Ishikawa (cell line): Measurements from ENCODE around the gene FAT2.
A peak's percentile ranks its signal among the peaks of the same experiment; 100 is the strongest.

Experiments used
- CEBPB ChIP-seq: IDR thresholded peaks from 2 replicates; pipeline ENCODE4 v1.6.1; 2012
- CREB1 ChIP-seq: IDR thresholded peaks from 2 replicates; pipeline ENCODE4 v1.6.1; 2012; ENCODE audit warnings: low read depth
- EGR1 ChIP-seq: IDR thresholded peaks from 2 replicates; pipeline ENCODE4 v1.6.1; 2012
- EP300 ChIP-seq: IDR thresholded peaks from 2 replicates; pipeline ENCODE4 v1.6.1; 2012; ENCODE audit warnings: borderline replicate concordance
- FOXM1 ChIP-seq: IDR thresholded peaks from 2 replicates; pipeline ENCODE4 v1.6.1; 2012; ENCODE audit warnings: low read depth, borderline replicate concordance
- NFIC ChIP-seq: IDR thresholded peaks from 2 replicates; pipeline ENCODE4 v1.6.1; 2012
- RAD21 ChIP-seq: IDR thresholded peaks from 2 replicates; pipeline ENCODE4 v1.6.1; 2012; ENCODE audit warnings: low read depth
- TAF1 ChIP-seq: IDR thresholded peaks from 2 replicates; pipeline ENCODE4 v1.6.1; 2012; ENCODE audit warnings: low read depth, mild to moderate bottlenecking
- TCF12 ChIP-seq: IDR thresholded peaks from 2 replicates; pipeline ENCODE4 v1.6.1; 2012; ENCODE audit warnings: low read depth
- TEAD4 ChIP-seq: IDR thresholded peaks from 2 replicates; pipeline ENCODE4 v1.6.1; 2012
- YY1 ChIP-seq: IDR thresholded peaks from 2 replicates; pipeline ENCODE4 v1.6.1; 2012; ENCODE audit warnings: low read depth
- ZBTB7A ChIP-seq: IDR thresholded peaks from 2 replicates; pipeline ENCODE4 v1.6.1; 2012; ENCODE audit warnings: low read depth
- TF ChIP-seq, protein P1 (sequence below): IDR thresholded peaks from 2 replicates; pipeline ENCODE4 v1.6.1; 2012
- TF ChIP-seq, protein P2 (sequence below): IDR thresholded peaks from 2 replicates; pipeline ENCODE4 v1.6.1; 2012; ENCODE audit warnings: low read depth, mild to moderate bottlenecking
- TF ChIP-seq, protein P3 (sequence below): IDR thresholded peaks from 2 replicates; pipeline ENCODE4 v1.6.1; 2012

The FAT2 gene

DNA sequence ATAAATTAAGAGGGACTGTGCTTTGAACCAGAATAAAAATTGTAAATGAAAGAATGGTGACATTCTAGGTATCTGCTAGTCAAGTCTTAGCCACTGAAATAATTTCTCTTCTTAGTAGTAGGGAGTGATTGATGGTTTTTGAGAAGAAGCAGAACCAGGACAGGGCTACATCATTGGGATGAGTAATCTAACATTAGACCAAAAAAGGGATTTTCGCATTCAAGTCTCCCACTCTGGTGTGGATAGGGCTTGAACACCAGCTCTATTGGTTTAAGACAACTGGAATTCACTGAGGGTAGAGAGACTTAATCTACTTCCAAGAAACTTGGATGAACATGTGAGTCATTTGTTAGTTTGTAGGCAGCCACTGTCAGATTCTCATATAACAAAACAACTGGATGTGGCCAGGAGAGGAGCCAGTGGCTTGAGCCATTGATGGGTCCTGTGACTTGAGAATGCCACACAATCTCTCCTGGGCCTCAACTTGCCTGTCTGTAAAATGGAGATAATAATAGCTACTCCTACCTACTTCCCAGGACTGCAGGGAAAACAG, 16.6 kb downstream of the FAT2 start:
- TF ChIP-seq NFIC = no peak
- TF ChIP-seq, protein P1, sequence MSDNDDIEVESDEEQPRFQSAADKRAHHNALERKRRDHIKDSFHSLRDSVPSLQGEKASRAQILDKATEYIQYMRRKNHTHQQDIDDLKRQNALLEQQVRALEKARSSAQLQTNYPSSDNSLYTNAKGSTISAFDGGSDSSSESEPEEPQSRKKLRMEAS = no peak
- no peak for TF ChIP-seq TCF12
- no peak for TF ChIP-seq FOXM1
- TF ChIP-seq ZBTB7A = no peak
- TF ChIP-seq, protein P2, sequence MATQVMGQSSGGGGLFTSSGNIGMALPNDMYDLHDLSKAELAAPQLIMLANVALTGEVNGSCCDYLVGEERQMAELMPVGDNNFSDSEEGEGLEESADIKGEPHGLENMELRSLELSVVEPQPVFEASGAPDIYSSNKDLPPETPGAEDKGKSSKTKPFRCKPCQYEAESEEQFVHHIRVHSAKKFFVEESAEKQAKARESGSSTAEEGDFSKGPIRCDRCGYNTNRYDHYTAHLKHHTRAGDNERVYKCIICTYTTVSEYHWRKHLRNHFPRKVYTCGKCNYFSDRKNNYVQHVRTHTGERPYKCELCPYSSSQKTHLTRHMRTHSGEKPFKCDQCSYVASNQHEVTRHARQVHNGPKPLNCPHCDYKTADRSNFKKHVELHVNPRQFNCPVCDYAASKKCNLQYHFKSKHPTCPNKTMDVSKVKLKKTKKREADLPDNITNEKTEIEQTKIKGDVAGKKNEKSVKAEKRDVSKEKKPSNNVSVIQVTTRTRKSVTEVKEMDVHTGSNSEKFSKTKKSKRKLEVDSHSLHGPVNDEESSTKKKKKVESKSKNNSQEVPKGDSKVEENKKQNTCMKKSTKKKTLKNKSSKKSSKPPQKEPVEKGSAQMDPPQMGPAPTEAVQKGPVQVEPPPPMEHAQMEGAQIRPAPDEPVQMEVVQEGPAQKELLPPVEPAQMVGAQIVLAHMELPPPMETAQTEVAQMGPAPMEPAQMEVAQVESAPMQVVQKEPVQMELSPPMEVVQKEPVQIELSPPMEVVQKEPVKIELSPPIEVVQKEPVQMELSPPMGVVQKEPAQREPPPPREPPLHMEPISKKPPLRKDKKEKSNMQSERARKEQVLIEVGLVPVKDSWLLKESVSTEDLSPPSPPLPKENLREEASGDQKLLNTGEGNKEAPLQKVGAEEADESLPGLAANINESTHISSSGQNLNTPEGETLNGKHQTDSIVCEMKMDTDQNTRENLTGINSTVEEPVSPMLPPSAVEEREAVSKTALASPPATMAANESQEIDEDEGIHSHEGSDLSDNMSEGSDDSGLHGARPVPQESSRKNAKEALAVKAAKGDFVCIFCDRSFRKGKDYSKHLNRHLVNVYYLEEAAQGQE = no peak
- no peak for TF ChIP-seq EP300
- TF ChIP-seq CREB1 = no peak
- TF ChIP-seq TAF1 = no peak
- no peak for TF ChIP-seq CEBPB
- TF ChIP-seq EGR1 = no peak
- no peak for TF ChIP-seq TEAD4
- TF ChIP-seq RAD21 = no peak
- TF ChIP-seq, protein P3, sequence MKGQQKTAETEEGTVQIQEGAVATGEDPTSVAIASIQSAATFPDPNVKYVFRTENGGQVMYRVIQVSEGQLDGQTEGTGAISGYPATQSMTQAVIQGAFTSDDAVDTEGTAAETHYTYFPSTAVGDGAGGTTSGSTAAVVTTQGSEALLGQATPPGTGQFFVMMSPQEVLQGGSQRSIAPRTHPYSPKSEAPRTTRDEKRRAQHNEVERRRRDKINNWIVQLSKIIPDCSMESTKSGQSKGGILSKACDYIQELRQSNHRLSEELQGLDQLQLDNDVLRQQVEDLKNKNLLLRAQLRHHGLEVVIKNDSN = no peak

DNA sequence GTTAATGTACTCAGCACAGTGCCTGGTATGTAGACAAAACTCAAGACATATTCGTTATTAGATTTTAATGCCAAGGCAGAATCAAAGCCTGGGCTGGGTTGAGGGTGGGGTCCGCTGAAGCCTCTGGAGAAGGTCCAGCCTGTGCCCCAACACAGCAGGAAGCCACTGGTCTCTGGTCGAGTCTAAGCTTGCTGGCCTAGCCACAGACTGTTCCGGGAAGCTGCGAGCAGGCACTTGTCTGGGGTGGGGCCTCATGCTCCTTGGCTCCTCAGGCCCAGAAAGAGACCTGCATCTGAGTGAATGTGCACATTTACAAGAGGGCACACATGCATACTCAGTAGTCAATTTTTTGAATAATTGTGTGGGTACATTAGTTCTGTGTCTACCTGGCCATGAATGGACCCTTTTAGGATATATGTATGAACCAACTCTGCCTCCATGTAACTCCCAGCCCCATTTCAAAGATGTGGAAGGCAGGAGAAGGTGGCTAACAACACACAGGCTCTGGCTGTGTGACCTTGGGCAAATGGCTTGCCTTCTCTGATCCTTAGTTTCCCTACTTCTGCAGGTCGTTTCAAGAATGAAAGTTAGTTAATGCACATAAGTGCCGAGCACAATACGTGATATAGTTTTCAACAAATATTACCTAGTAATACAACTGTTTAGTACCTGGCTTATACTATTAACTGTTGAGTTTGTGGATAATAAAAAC, 18.3 kb downstream of the FAT2 start:
- TF ChIP-seq, protein P1 = peak; percentile 37; the same call in 1 of the 2 replicates
- no peak for TF ChIP-seq ZBTB7A
- no peak for TF ChIP-seq EP300
- TF ChIP-seq CREB1 = no peak

DNA sequence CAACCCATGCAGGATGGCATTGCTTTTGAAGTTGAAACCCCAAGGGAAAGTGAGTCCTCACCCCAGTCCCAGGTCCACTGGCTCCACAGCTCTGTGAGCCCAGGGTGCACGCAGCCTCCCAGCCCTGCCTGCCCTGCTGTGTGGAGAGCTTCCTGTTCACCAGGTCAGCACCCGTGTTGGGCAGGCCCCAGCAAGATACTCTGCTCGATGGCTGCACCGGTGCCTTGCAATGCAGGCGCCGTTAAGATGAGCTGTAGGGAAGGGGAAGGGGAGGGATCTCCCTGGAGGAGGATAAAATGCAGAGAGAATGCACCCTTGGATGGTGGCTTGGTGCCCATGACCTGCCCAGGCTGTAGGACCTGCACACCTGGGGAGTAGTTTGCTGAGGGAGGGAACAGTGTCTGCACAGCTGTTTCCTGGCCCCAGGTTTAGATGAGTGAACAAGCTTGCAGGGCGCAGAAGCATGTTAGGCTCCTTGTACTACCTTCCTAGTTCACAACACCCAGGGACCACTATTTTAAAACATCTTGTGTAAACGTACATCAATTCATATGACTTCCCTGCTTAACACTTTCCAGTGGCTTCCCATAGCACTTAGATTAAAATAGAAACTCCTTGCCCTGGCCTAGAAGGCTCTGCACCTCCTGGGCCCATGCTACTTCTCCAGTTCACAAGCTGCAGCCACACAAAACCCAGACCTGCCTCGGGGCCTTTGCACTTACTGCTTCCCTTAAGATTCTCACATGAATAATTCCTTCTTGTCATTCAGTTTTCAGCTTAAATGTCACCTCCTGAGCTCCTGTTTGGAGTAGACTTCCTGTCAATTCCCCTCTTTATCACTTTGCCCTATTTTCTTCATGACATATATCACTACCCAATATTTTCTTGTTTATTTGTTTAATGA, 19.6 kb downstream of the FAT2 start:
- TF ChIP-seq TAF1 = no peak
- TF ChIP-seq RAD21 = no peak
- TF ChIP-seq EGR1 = no peak
- TF ChIP-seq NFIC = peak; percentile 64
- TF ChIP-seq TEAD4 = peak; percentile 54
- TF ChIP-seq EP300 = peak; percentile 58
- TF ChIP-seq, protein P3 = no peak
- TF ChIP-seq, protein P1 = peak; percentile 42; the same call in 1 of the 2 replicates
- TF ChIP-seq CREB1 = no peak
- TF ChIP-seq CEBPB = no peak
- no peak for TF ChIP-seq YY1
- peak; percentile 61 for TF ChIP-seq TCF12
- TF ChIP-seq, protein P2 = no peak
- TF ChIP-seq ZBTB7A = no peak
- TF ChIP-seq FOXM1 = no peak

DNA sequence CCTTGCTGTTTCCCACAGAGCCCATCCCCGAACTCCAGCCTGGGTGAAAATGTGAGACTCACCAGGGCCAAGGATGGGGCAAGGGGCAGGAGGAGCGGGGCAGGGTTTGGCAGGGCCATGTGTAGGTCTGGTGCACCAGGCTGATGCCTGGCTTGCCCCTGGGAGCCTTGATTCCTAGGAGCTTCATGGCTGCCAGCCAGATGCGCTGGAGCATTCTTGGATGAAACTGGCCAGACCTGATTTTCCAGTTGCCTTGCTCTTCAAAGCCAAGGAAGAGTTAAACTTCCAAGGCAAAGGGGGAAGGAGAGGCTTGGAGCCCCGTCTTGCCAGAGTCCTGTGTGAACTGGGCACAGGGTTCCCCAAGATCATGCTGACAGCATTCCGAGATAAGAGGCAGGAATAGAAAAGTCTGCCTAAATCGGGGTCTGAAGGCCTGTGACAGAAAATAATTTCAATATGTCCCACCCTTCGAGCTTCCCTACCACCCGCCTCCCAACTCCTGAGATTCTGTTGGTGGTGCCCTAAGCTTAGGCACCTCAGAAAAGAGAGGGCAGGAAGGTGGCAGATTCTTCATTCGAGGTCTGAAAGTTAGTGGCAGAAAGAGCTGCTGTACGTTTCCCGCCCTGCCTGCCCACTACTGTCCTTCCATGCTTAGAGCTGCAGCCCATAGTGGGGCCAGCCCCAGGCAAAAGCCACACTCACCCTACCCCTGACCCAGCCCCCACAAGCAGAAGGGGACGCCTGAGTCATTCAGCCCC, 20.4 kb downstream of the FAT2 start:
- TF ChIP-seq, protein P3 = no peak
- TF ChIP-seq, protein P1 = peak; percentile 61
- TF ChIP-seq EGR1 (no peak), YY1 (peak; percentile 78), CEBPB (peak; percentile 50; the same call in 1 of the 2 replicates), RAD21 (peak; percentile 26; the same call in 1 of the 2 replicates), EP300 (peak; percentile 86), CREB1 (no peak), TAF1 (no peak; the same call in 1 of the 2 replicates), ZBTB7A (no peak), TCF12 (peak; percentile 95), NFIC (peak; percentile 99), FOXM1 (peak; percentile 72; the same call in 1 of the 2 replicates), TEAD4 (peak; percentile 94)
- TF ChIP-seq, protein P2 = no peak
